GM18508 (cell line): ENCODE measurements around the gene CDC6.

Experiments
- ATAC-seq: cut with Tn5 transposase; IDR thresholded peaks from one replicate; pipeline ENCODE4 v1.9.1; 2021; ENCODE audit warnings: moderate number of reproducible peaks; ENCODE audit not compliant: insufficient read depth, unreplicated experiment

CDC6 gene

GRCh38 chr17:40309949-40310510, 22.4 kb downstream of the CDC6 start:
- ATAC-seq = no peak

GRCh38 chr17:40310882-40311391, 23.3 kb downstream of the CDC6 start:
- no peak for ATAC-seq

GRCh38 chr17:40311575-40311974, 23.9 kb downstream of the CDC6 start:
- ATAC-seq = no peak

GRCh38 chr17:40312131-40312731, 24.6 kb downstream of the CDC6 start:
- ATAC-seq = no peak

DNA sequence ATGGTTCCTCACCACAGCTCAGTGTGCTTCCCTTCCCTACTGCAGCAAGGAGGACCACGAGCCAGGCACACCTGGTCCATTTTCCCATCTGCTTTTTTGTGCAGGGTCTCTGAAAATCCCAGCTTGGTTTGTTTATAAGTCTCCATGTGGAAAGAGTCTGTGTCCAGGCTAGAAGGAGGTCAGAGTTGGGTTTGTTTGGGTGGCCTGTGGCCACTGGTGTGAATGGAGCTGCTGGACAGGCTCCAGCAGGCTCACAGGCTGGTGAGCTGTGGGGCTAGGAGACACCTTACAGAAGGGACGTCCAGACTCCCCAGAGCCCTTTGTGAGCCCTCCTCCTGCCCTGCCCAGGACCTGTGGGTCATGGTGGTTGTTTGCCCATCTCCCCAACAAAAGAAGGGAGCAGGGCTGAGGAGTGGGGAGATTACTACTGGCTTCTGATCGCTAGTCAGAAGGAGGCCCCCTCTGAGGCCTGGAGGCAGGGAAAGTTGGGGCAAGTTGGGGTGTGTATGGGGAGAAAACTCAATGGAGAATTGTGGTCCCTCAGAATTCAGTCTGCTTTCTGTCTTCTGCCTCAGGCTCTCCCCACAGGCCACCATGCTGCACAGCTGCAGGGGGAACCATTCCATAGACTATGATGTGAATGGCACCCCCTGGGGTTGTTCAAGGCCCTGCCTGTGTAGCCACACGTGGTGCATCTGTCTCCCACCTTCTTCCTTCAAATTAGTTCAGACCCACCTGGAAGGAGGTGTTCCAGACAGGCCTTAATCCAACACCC, 25.4 kb downstream of the CDC6 start:
- ATAC-seq = no peak

DNA sequence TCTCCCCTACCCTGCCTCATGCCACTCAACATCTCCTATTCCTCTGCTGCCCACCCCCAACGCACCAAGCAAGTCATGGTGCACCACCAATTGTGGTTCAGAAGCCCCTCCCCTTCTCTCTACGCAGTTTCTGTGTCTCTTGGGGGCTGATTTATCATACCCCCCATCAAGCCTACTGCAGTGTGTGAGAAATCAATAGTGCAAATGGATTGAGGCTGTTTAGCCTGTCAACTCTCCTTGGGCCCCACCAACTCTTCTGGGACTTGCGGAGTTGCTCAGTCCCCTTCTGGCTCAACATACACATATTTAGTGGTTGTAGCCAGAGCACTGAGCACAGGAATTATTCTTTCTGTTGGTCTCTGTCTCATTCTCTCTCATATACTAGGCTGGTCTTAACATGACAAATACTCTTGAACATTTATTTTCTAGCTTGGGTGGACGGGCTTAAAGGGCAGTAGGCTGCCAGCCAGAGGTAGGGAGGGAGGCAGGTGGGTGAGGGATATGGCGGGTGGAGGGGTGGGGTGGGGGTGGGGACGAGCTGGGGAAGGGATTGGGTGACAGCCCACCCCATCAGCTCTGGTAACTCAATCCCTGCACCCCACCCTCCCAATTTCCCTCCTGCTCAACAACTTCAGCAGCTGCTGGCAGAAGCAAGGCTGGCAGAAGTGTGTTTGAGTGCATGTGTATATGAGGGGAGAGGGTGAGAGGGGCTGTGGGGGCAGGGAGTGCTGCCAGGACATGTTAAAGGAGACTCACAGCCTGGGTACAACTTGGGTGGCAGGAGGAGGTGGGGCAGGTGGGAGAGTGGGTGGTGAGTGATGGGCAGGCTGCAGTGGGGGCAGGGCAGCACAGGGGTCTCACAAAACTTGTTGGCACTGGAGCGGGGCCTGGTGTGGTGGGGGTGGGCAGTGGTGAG, 26.2 kb downstream of the CDC6 start:
- no peak for ATAC-seq

- ATAC-seq = no peak
Observed at GRCh38 chr17:40314584-40314956, 26.9 kb downstream of the CDC6 start.

GRCh38 chr17:40315206-40315605, 27.5 kb downstream of the CDC6 start:
- no peak for ATAC-seq

- ATAC-seq = no peak
Observed at GRCh38 chr17:40315678-40316570, 28.2 kb downstream of the CDC6 start.

GRCh38 chr17:40316571-40317344, 29.1 kb downstream of the CDC6 start:
- no peak for ATAC-seq

GRCh38 chr17:40317345-40317873, 29.7 kb downstream of the CDC6 start:
- ATAC-seq = no peak

- no peak for ATAC-seq
Observed at GRCh38 chr17:40317880-40318829, 30.5 kb downstream of the CDC6 start.

DNA sequence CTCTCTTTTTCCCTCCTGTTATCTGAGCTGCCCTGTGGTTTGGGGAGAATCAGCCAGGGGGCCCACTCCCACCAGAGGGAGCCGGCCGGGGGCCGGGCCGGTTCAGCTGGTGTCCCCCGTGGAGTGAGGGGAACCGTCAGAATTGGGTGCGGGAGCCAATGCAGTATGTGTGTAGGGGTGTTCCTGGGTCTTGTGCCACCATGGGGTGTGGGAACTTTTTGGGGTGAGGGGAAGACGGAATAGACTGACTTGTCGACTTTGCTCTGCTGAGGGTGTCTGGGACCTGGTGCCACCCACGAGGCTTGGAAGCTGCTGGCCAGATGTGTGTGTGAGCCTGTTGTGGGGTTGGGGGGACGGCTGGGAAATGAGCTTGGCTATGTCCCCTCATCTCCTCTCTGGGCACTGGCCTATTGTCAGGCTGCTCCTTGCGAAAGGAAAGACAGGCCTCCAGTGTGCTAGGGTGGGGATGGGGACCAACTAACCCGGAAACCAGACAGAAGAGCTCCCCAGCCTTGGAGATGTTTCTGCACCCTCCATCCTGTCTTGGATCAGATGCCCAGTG, 31.2 kb downstream of the CDC6 start:
- ATAC-seq = no peak

DNA sequence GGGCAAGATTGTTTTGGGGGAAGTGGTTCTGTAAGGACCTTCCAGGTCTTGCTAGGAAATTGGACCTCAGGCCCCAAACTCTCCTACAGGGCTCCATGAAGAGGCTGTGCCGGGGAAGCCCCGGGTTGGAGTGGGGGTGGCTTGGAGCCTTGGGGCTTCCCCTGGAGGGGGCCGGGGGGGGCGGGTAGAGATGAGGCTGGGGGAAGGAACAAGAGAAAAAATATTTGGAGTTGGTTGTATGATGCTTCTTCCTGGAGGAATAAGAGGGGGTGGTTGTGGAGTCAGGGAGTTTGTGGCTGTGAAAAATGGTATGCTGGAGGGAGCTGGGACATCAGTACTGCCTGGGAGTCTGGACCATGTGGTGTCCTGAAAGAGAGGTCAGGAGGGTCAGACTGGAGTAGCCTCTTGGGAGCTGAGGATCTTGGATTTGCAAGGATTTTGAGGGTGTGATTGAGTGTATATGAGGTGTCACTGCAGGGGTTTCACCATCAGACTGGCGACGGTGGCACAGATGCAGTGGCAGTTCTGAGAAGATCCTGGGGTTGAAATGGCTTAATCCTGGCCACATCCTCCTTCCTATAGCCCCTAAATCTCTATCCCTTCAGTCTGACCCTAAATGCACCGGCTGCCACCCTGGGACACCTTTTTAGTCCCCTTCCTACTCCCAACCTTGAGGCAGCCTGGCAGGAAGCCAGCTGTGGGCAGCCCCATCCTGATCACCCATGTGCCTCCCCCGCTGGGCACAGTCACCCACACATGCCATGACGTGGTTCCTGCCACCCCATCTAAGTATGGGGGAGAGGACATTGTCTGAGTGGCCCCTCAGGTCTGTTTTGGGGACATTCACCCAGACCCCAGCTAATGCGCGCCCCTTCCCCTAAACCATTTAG, 32.2 kb downstream of the CDC6 start:
- ATAC-seq = no peak

DNA sequence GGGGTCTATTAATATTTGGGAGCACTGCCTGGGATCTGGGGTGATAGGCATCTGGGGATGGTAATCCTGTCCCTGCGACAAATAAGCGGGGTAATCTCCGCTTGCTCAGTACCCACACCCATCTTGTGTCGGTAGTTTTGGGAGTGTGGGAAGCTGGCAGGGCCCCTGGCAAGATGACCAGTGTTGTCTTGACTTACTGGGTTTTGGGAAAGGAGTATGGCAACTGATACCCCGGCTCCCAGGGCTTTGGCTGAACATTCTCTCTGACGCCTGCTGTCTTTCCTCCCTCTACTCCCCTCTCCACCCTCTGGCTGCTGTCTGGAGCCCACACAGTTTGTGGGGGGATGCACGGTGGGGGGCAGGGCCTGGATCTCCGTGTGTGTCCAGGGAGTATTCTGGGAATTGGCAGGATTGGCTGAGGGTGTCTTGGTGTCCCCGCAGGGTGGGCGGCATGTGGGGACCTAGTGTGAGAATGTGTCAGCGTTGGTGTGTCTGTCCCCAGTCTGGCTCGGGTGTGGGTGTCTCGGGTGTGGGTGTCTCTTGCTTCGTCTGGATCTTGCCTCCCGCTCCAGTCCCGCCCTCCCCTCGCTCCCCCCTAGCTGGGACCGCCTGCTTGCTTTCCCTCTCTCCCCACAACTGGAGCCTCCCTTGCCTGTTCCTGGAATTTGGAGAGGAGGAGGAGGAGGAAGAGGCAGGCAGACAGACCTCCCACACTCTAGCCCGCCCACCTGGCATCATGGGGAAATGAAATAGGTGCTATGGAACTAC, 33.3 kb downstream of the CDC6 start:
- ATAC-seq = no peak
